ENCODE results near the gene PCDH19.

DNA sequence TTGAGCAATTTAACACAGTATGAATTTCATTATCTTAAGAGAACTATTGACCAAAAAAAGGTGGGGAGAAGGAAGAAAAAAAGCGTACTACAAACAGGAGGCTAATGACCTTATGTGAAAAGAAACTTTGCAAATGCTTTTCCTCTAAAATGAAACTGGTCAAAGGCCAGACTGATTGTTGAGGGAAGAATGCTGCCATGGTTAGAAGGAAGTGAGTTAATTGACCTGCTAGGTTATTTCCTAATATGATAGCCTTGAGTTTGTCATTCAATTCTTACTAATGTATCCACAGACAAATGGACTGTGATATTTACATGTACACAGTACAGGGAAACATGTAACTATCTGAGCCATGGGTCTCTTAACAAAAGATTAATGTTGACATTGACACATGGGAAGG is 132.8 kb downstream of the PCDH19 start:
- TF ChIP-seq POLR2AphosphoS5 (IDR thresholded peaks at IDR 0.05; ENCODE audit: low read depth) (no peak), GABPA (IDR thresholded peaks at IDR 0.05; ENCODE audit: low read depth) (no peak)
- TF ChIP-seq, protein P1, sequence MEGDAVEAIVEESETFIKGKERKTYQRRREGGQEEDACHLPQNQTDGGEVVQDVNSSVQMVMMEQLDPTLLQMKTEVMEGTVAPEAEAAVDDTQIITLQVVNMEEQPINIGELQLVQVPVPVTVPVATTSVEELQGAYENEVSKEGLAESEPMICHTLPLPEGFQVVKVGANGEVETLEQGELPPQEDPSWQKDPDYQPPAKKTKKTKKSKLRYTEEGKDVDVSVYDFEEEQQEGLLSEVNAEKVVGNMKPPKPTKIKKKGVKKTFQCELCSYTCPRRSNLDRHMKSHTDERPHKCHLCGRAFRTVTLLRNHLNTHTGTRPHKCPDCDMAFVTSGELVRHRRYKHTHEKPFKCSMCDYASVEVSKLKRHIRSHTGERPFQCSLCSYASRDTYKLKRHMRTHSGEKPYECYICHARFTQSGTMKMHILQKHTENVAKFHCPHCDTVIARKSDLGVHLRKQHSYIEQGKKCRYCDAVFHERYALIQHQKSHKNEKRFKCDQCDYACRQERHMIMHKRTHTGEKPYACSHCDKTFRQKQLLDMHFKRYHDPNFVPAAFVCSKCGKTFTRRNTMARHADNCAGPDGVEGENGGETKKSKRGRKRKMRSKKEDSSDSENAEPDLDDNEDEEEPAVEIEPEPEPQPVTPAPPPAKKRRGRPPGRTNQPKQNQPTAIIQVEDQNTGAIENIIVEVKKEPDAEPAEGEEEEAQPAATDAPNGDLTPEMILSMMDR (IDR thresholded peaks at IDR 0.05; ENCODE audit: insufficient read depth, low read length) = no peak
- TF ChIP-seq, protein P2, sequence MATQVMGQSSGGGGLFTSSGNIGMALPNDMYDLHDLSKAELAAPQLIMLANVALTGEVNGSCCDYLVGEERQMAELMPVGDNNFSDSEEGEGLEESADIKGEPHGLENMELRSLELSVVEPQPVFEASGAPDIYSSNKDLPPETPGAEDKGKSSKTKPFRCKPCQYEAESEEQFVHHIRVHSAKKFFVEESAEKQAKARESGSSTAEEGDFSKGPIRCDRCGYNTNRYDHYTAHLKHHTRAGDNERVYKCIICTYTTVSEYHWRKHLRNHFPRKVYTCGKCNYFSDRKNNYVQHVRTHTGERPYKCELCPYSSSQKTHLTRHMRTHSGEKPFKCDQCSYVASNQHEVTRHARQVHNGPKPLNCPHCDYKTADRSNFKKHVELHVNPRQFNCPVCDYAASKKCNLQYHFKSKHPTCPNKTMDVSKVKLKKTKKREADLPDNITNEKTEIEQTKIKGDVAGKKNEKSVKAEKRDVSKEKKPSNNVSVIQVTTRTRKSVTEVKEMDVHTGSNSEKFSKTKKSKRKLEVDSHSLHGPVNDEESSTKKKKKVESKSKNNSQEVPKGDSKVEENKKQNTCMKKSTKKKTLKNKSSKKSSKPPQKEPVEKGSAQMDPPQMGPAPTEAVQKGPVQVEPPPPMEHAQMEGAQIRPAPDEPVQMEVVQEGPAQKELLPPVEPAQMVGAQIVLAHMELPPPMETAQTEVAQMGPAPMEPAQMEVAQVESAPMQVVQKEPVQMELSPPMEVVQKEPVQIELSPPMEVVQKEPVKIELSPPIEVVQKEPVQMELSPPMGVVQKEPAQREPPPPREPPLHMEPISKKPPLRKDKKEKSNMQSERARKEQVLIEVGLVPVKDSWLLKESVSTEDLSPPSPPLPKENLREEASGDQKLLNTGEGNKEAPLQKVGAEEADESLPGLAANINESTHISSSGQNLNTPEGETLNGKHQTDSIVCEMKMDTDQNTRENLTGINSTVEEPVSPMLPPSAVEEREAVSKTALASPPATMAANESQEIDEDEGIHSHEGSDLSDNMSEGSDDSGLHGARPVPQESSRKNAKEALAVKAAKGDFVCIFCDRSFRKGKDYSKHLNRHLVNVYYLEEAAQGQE (IDR thresholded peaks at IDR 0.05; ENCODE audit: insufficient replicate concordance, low read depth) = no peak
